IPS-15b (cell line): ENCODE measurements around the gene EMSY.
"Not testable (repeated sequence)": the region's sequence is repeated elsewhere in the genome, so short reads cannot be mapped to it uniquely, and the experiment has no call there.

Experiments
- H3K27me3 ChIP-seq: one replicate; pipeline ENCODE4 v1.6.1; 2013; ENCODE audit warnings: low read length; ENCODE audit not compliant: control insufficient read depth, insufficient read depth
- H3K36me3 ChIP-seq: one replicate; pipeline ENCODE4 v1.6.1; 2013; ENCODE audit warnings: low read length; ENCODE audit not compliant: control insufficient read depth, insufficient read depth
- H3K4me1 ChIP-seq: one replicate; pipeline ENCODE4 v1.6.1; 2013; ENCODE audit warnings: mild to moderate bottlenecking, low read length; ENCODE audit not compliant: control insufficient read depth, insufficient read depth
- H3K4me3 ChIP-seq: one replicate; pipeline ENCODE4 v1.5.1; 2013; ENCODE audit warnings: low read depth, low read length
- H3K9ac ChIP-seq: one replicate; pipeline ENCODE4 v1.6.1; 2013; ENCODE audit warnings: low read depth, mild to moderate bottlenecking, low read length
- H3K9me3 ChIP-seq: one replicate; pipeline ENCODE4 v1.6.1; 2013; ENCODE audit warnings: mild to moderate bottlenecking, low read length; ENCODE audit not compliant: control insufficient read depth, insufficient read depth

EMSY gene

GRCh38 chr11:76577921-76578653 lies 133.3 kb downstream of the EMSY start:
- Histone ChIP-seq H3K9me3 (no peaks in the 10 kb centered on the region), H3K27me3 (no peaks in the 10 kb centered on the region), H3K36me3 (no peaks in the 10 kb centered on the region), H3K4me3 (no peak overlapping the region), H3K9ac (no peak overlapping the region), H3K4me1 (peaks cover 6% of the 10 kb centered on the region)

DNA sequence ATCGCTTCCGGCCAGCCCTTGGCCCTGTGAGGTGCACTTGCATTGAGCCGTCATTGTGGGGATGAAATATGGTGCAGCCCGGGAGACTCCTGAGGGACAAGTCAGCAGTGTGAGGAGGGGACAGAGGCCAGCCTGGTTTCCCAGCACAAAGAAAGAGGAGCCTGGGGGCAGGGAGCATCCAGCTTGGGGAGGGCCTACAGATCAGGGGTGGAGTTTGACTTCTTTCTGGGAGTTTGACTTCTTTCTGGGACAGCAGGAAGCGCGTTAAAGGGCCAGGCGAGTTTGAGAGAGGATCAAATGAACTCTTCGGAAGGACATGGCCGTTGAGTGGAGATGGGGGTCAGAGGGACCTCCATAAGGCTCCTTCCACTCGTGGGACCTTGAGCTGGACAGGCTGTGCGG lies 133.8 kb downstream of the EMSY start:
- Histone ChIP-seq H3K4me3 (no peak overlapping the region), H3K4me1 (peaks cover 6% of the 10 kb centered on the region), H3K9me3 (no peaks in the 10 kb centered on the region), H3K9ac (no peak overlapping the region), H3K27me3 (no peaks in the 10 kb centered on the region), H3K36me3 (no peaks in the 10 kb centered on the region)

DNA sequence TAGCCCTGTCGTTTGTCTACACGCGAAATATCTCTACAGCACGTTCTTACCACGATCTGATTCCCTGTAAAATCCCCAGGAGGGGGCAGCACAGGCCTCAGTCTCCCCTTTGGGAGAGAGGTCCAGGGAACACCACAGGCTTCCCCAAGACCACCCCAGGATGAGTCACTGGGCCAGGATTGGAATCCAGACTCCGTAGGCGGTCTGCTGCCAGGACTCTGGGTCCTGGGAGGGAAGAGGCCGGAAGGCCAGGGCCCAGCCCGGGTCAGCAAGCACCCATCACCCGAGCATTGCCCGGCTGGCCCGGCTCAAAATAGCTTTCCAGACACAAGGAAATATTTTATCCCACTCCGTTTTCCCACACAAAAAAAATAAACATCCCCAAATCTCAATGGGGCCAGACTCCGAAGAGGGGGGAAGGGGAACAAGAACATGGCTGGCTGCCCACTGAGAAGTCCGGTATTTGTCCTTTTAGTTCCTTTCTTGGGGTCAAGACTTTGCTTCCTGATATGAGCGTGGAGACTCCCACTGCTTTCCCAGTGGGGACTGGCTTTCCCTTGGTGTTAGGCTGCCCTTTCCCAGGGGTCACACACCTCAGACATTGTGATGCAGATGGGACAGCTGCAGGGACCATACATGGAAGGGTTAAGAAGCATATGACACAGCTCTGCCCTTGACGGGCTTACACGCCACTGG lies 134.4 kb downstream of the EMSY start:
- H3K36me3 ChIP-seq: no peaks in the 10 kb centered on the region
- peaks cover 6% of the 10 kb centered on the region for H3K4me1 ChIP-seq
- no peaks in the 10 kb centered on the region for H3K9me3 ChIP-seq
- no peak overlapping the region for H3K9ac ChIP-seq
- no peak overlapping the region for H3K4me3 ChIP-seq
- H3K27me3 ChIP-seq: no peaks in the 10 kb centered on the region

DNA sequence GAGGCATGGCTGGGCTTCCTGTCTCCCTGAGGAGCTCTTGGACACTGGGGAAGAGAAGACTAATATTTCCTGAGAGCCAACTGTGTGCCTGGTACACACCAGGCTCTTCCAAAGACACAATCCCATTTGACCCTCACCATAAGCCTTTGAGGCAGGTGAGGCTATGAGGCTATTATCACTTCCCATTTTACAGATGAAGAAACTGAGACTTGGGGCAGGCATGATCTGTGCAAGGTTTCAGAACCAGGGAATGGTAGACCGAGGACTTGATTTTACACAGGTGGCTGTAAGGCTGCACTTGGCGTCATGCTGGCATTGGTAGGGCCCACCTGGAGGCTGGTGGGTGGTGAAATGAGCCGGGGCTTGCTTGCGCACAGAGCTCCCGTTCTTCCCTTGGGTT lies 134.9 kb downstream of the EMSY start:
- H3K27me3 ChIP-seq: no peaks in the 10 kb centered on the region
- no peak overlapping the region for H3K4me3 ChIP-seq
- no peaks in the 10 kb centered on the region for H3K36me3 ChIP-seq
- H3K9ac ChIP-seq: no peak overlapping the region
- H3K9me3 ChIP-seq: no peaks in the 10 kb centered on the region
- H3K4me1 ChIP-seq: peaks cover 6% of the 10 kb centered on the region

- not testable (repeated sequence) for H3K36me3 ChIP-seq, H3K4me1 ChIP-seq, H3K9me3 ChIP-seq, H3K4me3 ChIP-seq, H3K9ac ChIP-seq, H3K27me3 ChIP-seq
These were observed 137.7 kb downstream of the EMSY start for GRCh38 chr11:76582471-76582870.

- Histone ChIP-seq H3K36me3 (no peaks in the 10 kb centered on the region), H3K27me3 (no peaks in the 10 kb centered on the region), H3K9me3 (no peaks in the 10 kb centered on the region), H3K4me1 (no peaks in the 10 kb centered on the region), H3K9ac (no peak overlapping the region), H3K4me3 (no peak overlapping the region)
These were observed 143.1 kb downstream of the EMSY start for GRCh38 chr11:76587820-76588454.

DNA sequence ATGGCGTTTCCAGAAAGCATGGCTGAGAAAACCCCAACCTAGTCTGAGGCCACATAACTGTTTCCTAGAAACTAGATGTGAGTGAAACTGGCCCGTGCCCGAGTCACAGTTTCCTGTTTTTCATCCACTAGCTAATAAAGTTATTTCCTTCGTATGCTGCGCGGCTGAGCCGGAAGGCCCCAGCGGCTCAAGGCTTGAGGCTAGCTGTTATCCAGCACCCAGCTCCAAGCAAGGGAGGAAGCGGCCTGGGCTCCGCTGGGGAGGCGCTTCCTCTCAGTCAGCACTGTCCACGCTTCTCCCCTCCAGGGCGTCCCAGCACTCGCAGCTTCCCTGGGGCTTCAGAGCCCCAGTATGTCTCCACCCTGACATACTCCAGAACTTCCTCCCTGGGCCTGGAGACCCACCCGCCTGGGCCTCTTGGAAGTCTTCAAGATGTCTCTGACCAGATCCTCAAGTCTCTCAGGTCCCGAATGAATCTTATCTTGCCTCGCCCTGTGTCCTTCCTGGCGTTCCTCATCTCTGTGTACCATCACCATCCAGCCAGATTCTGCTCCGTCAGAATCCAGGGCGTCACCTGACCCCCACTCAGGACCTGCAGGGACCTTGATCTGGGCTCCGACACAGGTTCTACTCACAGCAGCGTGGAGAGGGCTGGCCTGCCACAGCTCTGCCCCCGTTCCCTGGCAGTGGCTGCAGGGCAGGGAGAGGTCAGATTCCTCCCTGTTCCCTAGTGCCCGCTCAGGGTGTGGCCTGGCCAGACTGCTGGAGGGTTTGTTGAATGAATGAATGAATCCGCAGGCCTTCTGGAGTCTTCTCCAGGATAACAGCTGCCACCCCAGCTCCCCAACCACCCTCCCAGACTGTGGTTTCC lies 143.9 kb downstream of the EMSY start:
- Histone ChIP-seq H3K9ac (no peak overlapping the region), H3K4me3 (no peak overlapping the region), H3K36me3 (no peaks in the 10 kb centered on the region), H3K27me3 (no peaks in the 10 kb centered on the region), H3K9me3 (no peaks in the 10 kb centered on the region), H3K4me1 (no peaks in the 10 kb centered on the region)

DNA sequence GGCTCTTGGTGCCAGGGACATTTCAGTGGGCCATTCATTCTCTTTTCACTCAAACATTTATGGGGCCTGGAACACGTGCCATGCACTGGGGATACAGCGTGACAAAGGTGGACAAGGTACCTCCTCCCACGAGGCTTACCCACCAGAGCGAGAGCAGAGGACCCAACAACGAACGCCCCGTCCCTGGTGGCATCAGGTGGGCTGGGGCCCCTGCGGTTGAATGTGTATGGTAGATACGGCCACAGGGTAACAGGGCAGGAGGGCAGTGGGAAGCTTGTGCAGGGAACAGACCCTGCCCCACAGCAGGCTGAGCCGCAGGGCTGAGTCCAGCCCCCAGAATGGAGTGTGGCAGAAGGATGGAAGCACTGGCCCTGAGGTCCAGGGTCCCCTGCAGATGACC lies 144.7 kb downstream of the EMSY start:
- no peaks in the 10 kb centered on the region for H3K27me3 ChIP-seq
- no peaks in the 10 kb centered on the region for H3K4me1 ChIP-seq
- no peaks in the 10 kb centered on the region for H3K9me3 ChIP-seq
- no peak overlapping the region for H3K9ac ChIP-seq
- no peak overlapping the region for H3K4me3 ChIP-seq
- no peaks in the 10 kb centered on the region for H3K36me3 ChIP-seq

GRCh38 chr11:76589964-76590950 lies 145.4 kb downstream of the EMSY start:
- no peaks in the 10 kb centered on the region for H3K4me1 ChIP-seq
- H3K4me3 ChIP-seq: no peak overlapping the region
- H3K9ac ChIP-seq: no peak overlapping the region
- H3K9me3 ChIP-seq: no peaks in the 10 kb centered on the region
- H3K27me3 ChIP-seq: no peaks in the 10 kb centered on the region
- H3K36me3 ChIP-seq: no peaks in the 10 kb centered on the region

DNA sequence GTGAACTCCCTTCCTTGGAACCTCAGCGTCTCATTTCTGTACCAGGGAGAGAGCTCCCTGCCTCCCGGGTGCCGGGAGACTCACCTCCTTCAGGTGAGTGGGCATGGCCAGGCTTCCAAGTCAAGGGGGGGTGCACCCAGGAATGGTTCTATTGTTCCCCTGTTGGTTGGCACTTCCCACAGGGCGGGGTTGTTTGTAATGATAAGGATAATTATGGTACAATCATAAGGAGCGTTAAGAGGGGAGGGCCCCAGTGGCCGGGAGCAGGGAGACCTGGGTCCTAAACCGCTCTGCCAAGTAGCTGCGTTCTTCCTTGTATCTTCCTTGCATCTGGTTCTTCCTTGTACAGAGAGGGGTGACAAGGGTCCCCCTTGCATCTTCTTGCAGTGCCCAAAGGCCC lies 146.6 kb downstream of the EMSY start:
- Histone ChIP-seq H3K4me3 (no peak overlapping the region), H3K27me3 (no peaks in the 10 kb centered on the region), H3K36me3 (no peaks in the 10 kb centered on the region), H3K9ac (no peak overlapping the region), H3K9me3 (no peaks in the 10 kb centered on the region), H3K4me1 (no peaks in the 10 kb centered on the region)
